SK-N-SH treated with all-trans-retinoic acid at 6 μM for 48 hours (cell line): ENCODE data around the gene OR52E1.

Experiments used
- ATAC-seq: fragments of 200-7000 bp; cut with Tn5 transposase; 3 replicates; pipeline ENCODE4 v1.9.1; 2020; ENCODE audit warnings: mild to moderate bottlenecking, moderate library complexity
- ARNTL ChIP-seq: fragments of 450-650 bp; formaldehyde crosslinking; IDR thresholded peaks from 2 replicates; pipeline ENCODE4 v1.5.0; 2020; ENCODE audit warnings: low read depth, mild to moderate bottlenecking, moderate library complexity, borderline replicate concordance
- BACH2 ChIP-seq: fragments of 250-450 bp; sonication (Bioruptor Pico); IDR thresholded peaks from 2 replicates; pipeline ENCODE4 v1.9.0; 2021; ENCODE audit warnings: mild to moderate bottlenecking, borderline replicate concordance
- CREB5 ChIP-seq: fragments of 250-450 bp; sonication (Bioruptor Pico); IDR thresholded peaks from 2 replicates; pipeline ENCODE4 v1.5.1; 2020; ENCODE audit warnings: low read depth, mild to moderate bottlenecking, moderate library complexity
- CSDC2 ChIP-seq: fragments of 250-450 bp; sonication (Bioruptor Pico); IDR thresholded peaks from 2 replicates; pipeline ENCODE4 v1.5.0; 2020; ENCODE audit warnings: mild to moderate bottlenecking, moderate library complexity
- ESRRG ChIP-seq: fragments of 250-450 bp; sonication (Bioruptor Pico); IDR thresholded peaks from 2 replicates; pipeline ENCODE4 v1.6.1; 2021; ENCODE audit warnings: mild to moderate bottlenecking
- ISL1 ChIP-seq: fragments of 250-450 bp; sonication (Bioruptor Pico); IDR thresholded peaks from 2 replicates; pipeline ENCODE4 v2.1.2; 2022; ENCODE audit warnings: mild to moderate bottlenecking, moderate library complexity
- OSR1 ChIP-seq: fragments of 250-450 bp; sonication (Bioruptor Pico); IDR thresholded peaks from 2 replicates; pipeline ENCODE4 v1.8.0; 2022; ENCODE audit warnings: moderate library complexity, mild to moderate bottlenecking, inconsistent platforms
- PATZ1 ChIP-seq: fragments of 250-450 bp; sonication (Bioruptor Pico); IDR thresholded peaks from 2 replicates; pipeline ENCODE4 v1.8.0; 2020; ENCODE audit warnings: mild to moderate bottlenecking, moderate library complexity, borderline replicate concordance
- POU6F1 ChIP-seq: fragments of 250-450 bp; sonication (Bioruptor Pico); IDR thresholded peaks from 2 replicates; pipeline ENCODE4 v1.8.0; 2021; ENCODE audit warnings: low read depth, mild to moderate bottlenecking, moderate library complexity, borderline replicate concordance
- PPARA ChIP-seq: fragments of 250-450 bp; sonication (Bioruptor Pico); IDR thresholded peaks from 2 replicates; pipeline ENCODE4 v1.5.0; 2020; ENCODE audit warnings: mild to moderate bottlenecking, borderline replicate concordance
- SNAI2 ChIP-seq: fragments of 250-450 bp; sonication (Bioruptor Pico); IDR thresholded peaks from 2 replicates; pipeline ENCODE4 v1.5.0; 2020; ENCODE audit warnings: mild to moderate bottlenecking, moderate library complexity
- TOX ChIP-seq: fragments of 250-450 bp; sonication (Bioruptor Pico); IDR thresholded peaks from 2 replicates; pipeline ENCODE4 v1.8.0; 2021; ENCODE audit warnings: mild to moderate bottlenecking, moderate library complexity, borderline replicate concordance
- TSHZ2 ChIP-seq: fragments of 250-450 bp; sonication (Bioruptor Pico); IDR thresholded peaks from 2 replicates; pipeline ENCODE4 v1.5.0; 2020; ENCODE audit warnings: mild to moderate bottlenecking, moderate library complexity
- ZC3H10 ChIP-seq: fragments of 250-450 bp; sonication (Bioruptor Pico); IDR thresholded peaks from 2 replicates; pipeline ENCODE4 v1.5.1; 2021; ENCODE audit warnings: mild to moderate bottlenecking, moderate library complexity
- ZFP3 ChIP-seq: fragments of 250-450 bp; sonication (Bioruptor Pico); IDR thresholded peaks from 2 replicates; pipeline ENCODE4 v1.5.0; 2020; ENCODE audit warnings: mild to moderate bottlenecking, moderate library complexity
- ZNF565 ChIP-seq: fragments of 450-650 bp; formaldehyde crosslinking; conservative IDR thresholded peaks from 2 replicates; pipeline ENCODE4 v1.5.0; 2020; ENCODE audit warnings: low read depth, mild to moderate bottlenecking, moderate library complexity
- ZNF8 ChIP-seq: fragments of 450-650 bp; formaldehyde crosslinking; IDR thresholded peaks from 2 replicates; pipeline ENCODE4 v1.5.0; 2020; ENCODE audit warnings: mild to moderate bottlenecking, moderate library complexity
- TF ChIP-seq, protein P1 (sequence below): fragments of 250-450 bp; sonication (Bioruptor Pico); IDR thresholded peaks from 2 replicates; pipeline ENCODE4 v1.5.1; 2021; ENCODE audit warnings: mild to moderate bottlenecking, moderate library complexity

Gene OR52E1

DNA sequence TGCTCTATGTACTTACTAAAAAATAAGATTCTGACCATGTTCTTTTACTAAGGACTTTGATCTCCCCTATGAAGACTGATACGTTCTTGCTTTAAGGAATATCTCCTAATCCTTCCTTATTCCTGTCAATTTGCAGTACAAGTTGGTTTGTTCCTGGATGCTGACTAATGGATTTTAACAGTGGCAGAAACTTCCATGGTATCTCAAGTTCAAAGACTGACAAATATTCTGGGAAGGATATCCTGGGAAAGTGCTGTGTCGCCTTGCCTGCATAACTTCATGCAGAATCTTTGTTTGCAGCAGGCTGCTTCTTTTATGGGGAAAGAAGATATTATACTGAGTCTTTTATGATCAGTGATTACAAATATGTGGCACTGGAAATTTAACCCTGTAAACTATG, 31.4 kb upstream of the OR52E1 start:
- ATAC-seq, result no peak

GRCh38 chr11:5038341-5038740, 31.0 kb upstream of the OR52E1 start:
- ATAC-seq, result no peak
- TF ChIP-seq TSHZ2 (CRISPR knock-in tag) (no peak), POU6F1 (no peak), CREB5 (CRISPR knock-in tag) (no peak), ZNF8 (CRISPR knock-in tag) (no peak), OSR1 (CRISPR knock-in tag) (no peak)

More for the DNA sequence above, 31.4 kb upstream of the OR52E1 start:
- TF ChIP-seq, protein P1, sequence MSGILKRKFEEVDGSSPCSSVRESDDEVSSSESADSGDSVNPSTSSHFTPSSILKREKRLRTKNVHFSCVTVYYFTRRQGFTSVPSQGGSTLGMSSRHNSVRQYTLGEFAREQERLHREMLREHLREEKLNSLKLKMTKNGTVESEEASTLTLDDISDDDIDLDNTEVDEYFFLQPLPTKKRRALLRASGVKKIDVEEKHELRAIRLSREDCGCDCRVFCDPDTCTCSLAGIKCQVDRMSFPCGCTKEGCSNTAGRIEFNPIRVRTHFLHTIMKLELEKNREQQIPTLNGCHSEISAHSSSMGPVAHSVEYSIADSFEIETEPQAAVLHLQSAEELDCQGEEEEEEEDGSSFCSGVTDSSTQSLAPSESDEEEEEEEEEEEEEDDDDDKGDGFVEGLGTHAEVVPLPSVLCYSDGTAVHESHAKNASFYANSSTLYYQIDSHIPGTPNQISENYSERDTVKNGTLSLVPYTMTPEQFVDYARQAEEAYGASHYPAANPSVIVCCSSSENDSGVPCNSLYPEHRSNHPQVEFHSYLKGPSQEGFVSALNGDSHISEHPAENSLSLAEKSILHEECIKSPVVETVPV, result no peak
- TF ChIP-seq CSDC2 (CRISPR knock-in tag), result no peak
- no peak for TF ChIP-seq CREB5 (CRISPR knock-in tag)
- TF ChIP-seq PPARA (CRISPR knock-in tag), result no peak
- TF ChIP-seq ESRRG (CRISPR knock-in tag), result no peak
- no peak for TF ChIP-seq POU6F1
- no peak for TF ChIP-seq OSR1 (CRISPR knock-in tag)
- TF ChIP-seq ZFP3 (CRISPR knock-in tag), result no peak
- no peak for TF ChIP-seq TOX (CRISPR knock-in tag)
- TF ChIP-seq ZC3H10 (CRISPR knock-in tag), result no peak
- TF ChIP-seq ISL1 (CRISPR knock-in tag), result no peak
- no peak for TF ChIP-seq PATZ1 (CRISPR knock-in tag)
- no peak for TF ChIP-seq SNAI2 (CRISPR knock-in tag)
- TF ChIP-seq ZNF8 (CRISPR knock-in tag), result no peak
- no peak for TF ChIP-seq BACH2
- TF ChIP-seq ARNTL (CRISPR knock-in tag), result no peak
- no peak for TF ChIP-seq TSHZ2 (CRISPR knock-in tag)
- no peak for TF ChIP-seq ZNF565 (CRISPR knock-in tag)
